ENCODE data around the gene TMEM167B. TPM values are rescaled to one million over a fixed set of nuclear protein-coding genes. Genes with fewer than 3 reads are reported as not detected.
A peak's percentile ranks its signal among the peaks of the same experiment; 100 is the strongest.

Gene TMEM167B
- polyA plus RNA-seq (2012; ENCODE audit: insufficient read depth, insufficient read length, low read depth), result 29.2 TPM

DNA sequence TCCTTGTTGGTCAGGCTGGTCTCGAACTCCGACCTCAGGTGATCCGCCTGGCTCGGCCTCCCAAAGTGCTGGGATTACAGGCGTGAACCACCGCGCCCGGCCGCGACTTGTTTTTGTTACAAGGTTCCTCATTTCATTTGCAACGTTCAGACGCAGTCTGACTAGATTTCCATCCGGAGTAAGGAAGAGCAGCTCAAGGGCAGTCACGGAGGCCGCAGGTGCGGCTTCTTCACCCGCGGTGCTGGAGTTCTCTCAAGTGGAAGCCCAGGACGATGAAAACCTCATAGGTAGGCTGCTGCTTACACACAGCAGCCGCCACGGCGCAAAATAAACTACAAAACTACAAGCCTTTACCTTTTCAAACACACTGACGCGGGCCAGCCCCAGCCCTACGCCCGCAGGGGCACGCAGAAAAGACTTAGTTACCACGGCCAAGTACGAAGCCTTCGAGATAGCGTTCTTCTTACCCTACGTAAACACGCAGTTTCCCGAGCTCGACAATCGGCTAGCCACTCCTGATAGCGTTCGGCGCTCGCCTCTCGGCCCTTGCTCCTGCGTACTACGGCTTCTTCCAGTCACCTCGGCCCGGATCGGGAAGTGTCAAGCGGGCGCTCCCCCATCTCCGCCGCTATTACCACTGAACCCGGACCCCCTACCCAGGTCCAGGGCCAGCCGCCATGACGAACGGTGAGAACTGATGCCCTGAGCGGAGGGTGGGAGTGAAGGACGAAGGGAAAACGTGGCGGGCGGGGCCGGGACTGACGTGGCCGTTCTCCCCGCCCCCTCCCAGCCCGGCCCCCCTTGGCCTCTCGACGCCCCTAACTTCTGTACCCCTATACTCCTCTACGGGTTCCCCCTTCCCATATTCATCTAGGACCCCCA lies at the start of gene TMEM167B:
Gene TMEM167B (plus strand): TSS at position 569 of the 882 bp plus-strand sequence. CDS start 109 bp downstream, at position 678.
- Histone ChIP-seq H3K4me3 (ENCODE audit: low read depth, low read length) (peak within 1 kb of the TSS; percentile 85), H3K9me3 (no peaks in the 10 kb centered on the region), H3K4me1 (no peaks in the 10 kb centered on the region), H3K27me3 (no peaks in the 10 kb centered on the region), H3K36me3 (peaks cover 10% of the 10 kb centered on the region)
- TF ChIP-seq, protein P1, sequence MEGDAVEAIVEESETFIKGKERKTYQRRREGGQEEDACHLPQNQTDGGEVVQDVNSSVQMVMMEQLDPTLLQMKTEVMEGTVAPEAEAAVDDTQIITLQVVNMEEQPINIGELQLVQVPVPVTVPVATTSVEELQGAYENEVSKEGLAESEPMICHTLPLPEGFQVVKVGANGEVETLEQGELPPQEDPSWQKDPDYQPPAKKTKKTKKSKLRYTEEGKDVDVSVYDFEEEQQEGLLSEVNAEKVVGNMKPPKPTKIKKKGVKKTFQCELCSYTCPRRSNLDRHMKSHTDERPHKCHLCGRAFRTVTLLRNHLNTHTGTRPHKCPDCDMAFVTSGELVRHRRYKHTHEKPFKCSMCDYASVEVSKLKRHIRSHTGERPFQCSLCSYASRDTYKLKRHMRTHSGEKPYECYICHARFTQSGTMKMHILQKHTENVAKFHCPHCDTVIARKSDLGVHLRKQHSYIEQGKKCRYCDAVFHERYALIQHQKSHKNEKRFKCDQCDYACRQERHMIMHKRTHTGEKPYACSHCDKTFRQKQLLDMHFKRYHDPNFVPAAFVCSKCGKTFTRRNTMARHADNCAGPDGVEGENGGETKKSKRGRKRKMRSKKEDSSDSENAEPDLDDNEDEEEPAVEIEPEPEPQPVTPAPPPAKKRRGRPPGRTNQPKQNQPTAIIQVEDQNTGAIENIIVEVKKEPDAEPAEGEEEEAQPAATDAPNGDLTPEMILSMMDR (IDR thresholded peaks at IDR 0.05; ENCODE audit: low read depth, low read length), result no peak
- DNase-seq, result peak; percentile 91

DNA sequence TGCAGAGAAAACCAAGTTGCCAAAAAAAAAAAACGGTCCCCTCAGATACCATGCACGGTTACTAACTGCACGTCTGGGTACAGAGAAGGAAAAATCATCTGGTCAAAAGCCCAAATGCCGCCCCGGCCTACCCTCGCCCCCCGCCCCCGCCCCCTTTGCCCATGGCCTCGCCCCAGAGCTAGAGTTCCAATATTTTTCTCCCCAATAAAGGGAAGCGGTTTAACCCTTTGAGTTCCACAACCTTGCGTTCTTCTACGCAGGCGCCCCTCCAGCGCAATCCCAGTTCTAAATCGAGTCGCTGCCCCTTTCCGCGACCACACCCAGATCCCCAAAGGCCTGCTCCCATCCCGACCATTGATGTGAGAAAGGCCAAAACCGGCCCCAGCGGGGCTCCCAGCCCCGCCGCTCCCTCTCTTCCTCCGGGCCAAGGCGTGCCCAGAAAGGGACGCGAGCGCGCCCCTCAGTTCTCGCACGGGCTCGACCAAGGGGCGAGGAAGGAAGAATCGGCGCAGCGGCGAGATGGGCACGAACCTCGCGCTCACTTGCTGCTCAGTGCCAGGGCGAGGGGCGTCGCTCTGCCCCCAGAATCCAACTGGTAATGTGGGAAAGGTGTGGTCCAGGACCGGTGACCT lies 49.5 kb upstream of the TMEM167B start:
- H3K4me1 ChIP-seq, result no peaks in the 10 kb centered on the region
- H3K27me3 ChIP-seq, result no peaks in the 10 kb centered on the region
- DNase-seq, result peak; percentile 49
- H3K36me3 ChIP-seq, result no peaks in the 10 kb centered on the region
- H3K4me3 ChIP-seq (ENCODE audit: low read depth, low read length), result peak overlapping the region; percentile 97
- TF ChIP-seq, protein P1 (IDR thresholded peaks at IDR 0.05; ENCODE audit: low read depth, low read length), result no peak
- H3K9me3 ChIP-seq, result no peaks in the 10 kb centered on the region

DNA sequence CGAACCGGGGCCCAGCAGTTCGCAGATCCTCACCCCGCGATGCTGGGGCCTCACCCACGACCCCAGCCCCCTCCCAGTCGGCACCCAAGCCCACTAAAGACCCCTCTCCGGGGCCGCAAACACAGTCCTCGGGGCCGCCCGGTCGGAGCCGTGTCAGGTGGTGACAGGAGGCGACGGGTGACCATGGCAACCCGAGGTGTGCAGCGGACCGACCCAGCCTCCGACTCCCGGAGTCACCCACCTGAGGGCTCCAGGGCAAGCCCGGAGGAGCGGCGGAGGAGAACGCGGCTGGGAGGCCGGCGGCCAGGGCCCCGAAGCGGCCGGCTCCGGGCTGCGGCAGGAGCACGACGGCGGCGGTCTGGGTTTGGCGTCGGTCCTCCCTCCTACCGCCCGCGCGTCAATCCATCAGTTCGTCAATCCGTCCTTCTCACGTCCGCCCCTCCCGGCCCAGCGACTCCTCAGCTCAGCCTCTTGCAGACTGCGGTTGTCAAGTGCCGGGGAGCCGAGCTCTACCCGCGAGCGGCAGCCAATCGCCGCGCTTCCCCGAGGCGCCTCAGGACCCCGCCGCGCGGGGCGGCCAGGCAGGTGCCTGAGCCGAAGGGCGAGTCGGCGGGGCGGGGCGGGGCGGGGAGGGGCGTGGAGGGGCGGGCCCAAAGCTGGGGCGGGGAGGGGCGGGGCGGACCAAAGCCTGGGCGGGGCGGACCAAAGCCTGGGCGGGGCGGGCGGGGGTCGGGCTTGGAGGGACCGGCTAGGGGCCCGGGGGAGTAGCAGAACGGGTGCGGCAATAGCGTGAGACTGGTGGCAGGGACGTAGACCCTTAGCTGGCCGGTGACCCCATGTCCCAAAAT lies 48.7 kb upstream of the TMEM167B start, which contains the start of gene WDR47:
Gene WDR47 (minus strand): TSS at position 482 of the 848 bp plus-strand sequence. CDS start 18,590 bp downstream, outside the sequence.
- no peaks in the 10 kb centered on the region for H3K27me3 ChIP-seq

DNA sequence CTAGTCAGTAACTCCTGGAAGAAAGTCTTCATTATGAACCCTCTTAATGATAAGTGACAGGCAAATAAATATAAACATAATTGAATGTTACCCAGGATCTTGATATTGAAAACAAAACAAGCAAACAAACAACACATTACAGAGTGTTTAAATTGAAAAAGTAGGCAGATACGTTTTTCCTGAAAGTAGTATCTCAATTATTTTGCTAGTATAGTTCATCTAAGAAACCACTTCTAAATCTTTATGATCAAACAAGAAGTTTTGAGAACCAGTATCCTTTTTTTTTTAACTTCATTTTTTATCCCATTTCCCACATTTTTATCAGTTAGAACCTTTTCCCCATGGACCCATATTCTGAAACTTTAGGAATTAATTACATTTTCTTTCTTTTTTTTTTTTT lies 45.0 kb upstream of the TMEM167B start:
- no peaks in the 10 kb centered on the region for H3K4me1 ChIP-seq
- no peaks in the 10 kb centered on the region for H3K27me3 ChIP-seq
- H3K9me3 ChIP-seq, result no peaks in the 10 kb centered on the region
- TF ChIP-seq, protein P1 (IDR thresholded peaks at IDR 0.05; ENCODE audit: low read depth, low read length), result no peak
- DNase-seq, result no peak
- no peak overlapping the region for H3K4me3 ChIP-seq (ENCODE audit: low read depth, low read length)
- H3K36me3 ChIP-seq, result no peaks in the 10 kb centered on the region

More for the DNA sequence above, 48.7 kb upstream of the TMEM167B start, which contains the start of gene WDR47:
- Histone ChIP-seq H3K4me1 (no peaks in the 10 kb centered on the region), H3K4me3 (ENCODE audit: low read depth, low read length) (peak within 1 kb of the TSS; percentile 97), H3K9me3 (no peaks in the 10 kb centered on the region), H3K36me3 (no peaks in the 10 kb centered on the region)
- peak; percentile 96 for DNase-seq
- TF ChIP-seq, protein P1 (IDR thresholded peaks at IDR 0.05; ENCODE audit: low read depth, low read length), result no peak

DNA sequence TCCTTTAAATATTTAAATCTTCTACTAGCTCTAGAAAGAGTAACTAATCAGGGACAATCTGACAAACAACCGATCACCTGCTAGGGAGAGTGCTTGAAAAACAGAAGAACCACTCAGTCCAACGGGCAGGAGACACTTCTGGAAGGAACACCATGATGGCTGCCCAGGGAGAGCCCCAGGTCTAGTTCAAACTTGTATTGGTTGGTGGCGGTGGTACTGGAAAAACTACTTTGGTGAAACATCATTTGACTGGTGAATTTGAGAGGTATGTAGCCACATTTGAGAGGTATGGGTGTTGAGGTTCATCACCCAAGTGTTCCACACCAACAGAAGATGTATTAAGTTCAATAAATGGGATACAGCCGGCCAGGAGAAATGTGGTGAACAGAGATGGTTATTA lies 43.9 kb upstream of the TMEM167B start:
- DNase-seq, result no peak
- TF ChIP-seq, protein P1 (IDR thresholded peaks at IDR 0.05; ENCODE audit: low read depth, low read length), result no peak
- Histone ChIP-seq H3K9me3 (no peaks in the 10 kb centered on the region), H3K4me1 (no peaks in the 10 kb centered on the region), H3K27me3 (no peaks in the 10 kb centered on the region), H3K36me3 (no peaks in the 10 kb centered on the region), H3K4me3 (ENCODE audit: low read depth, low read length) (no peak overlapping the region)

All from BE2C (cell line).